Measurements from ENCODE around the gene AVPR1B.

AVPR1B gene

GRCh38 chr1:206105464-206105995, 11.7 kb downstream of the AVPR1B start:
- no peak for DNase-seq (ENCODE audit: low spot score)
- no peaks in the 10 kb centered on the region for H3K4me1 ChIP-seq (ENCODE audit: insufficient read depth, poor library complexity, severe bottlenecking)
- no peak overlapping the region for H3K27ac ChIP-seq (ENCODE audit: poor library complexity, severe bottlenecking)
- no peaks in the 10 kb centered on the region for H3K36me3 ChIP-seq (ENCODE audit: low read depth)
- H3K27me3 ChIP-seq (ENCODE audit: insufficient read depth, poor library complexity, severe bottlenecking) = no peaks in the 10 kb centered on the region
- no peak overlapping the region for H3K4me3 ChIP-seq (ENCODE audit: severe bottlenecking)
- H3K9me3 ChIP-seq (ENCODE audit: severe bottlenecking) = no peaks in the 10 kb centered on the region
- no peak for ATAC-seq (ENCODE audit: low read depth)
- no peak for TF ChIP-seq CTCF (IDR thresholded peaks at IDR 0.05; ENCODE audit: poor library complexity, severe bottlenecking)

- Histone ChIP-seq H3K4me3 (ENCODE audit: severe bottlenecking) (no peak overlapping the region), H3K4me1 (ENCODE audit: insufficient read depth, poor library complexity, severe bottlenecking) (no peaks in the 10 kb centered on the region), H3K27me3 (ENCODE audit: insufficient read depth, poor library complexity, severe bottlenecking) (no peaks in the 10 kb centered on the region), H3K27ac (ENCODE audit: poor library complexity, severe bottlenecking) (no peak overlapping the region), H3K9me3 (ENCODE audit: severe bottlenecking) (no peaks in the 10 kb centered on the region), H3K36me3 (ENCODE audit: low read depth) (no peaks in the 10 kb centered on the region)
- no peak for TF ChIP-seq CTCF (IDR thresholded peaks at IDR 0.05; ENCODE audit: poor library complexity, severe bottlenecking)
- DNase-seq (ENCODE audit: low spot score) (no peak), ATAC-seq (ENCODE audit: low read depth) (no peak)
Observed at GRCh38 chr1:206103979-206104378, 13.2 kb downstream of the AVPR1B start.

- no peak for TF ChIP-seq CTCF (IDR thresholded peaks at IDR 0.05; ENCODE audit: poor library complexity, severe bottlenecking)
Observed at GRCh38 chr1:206102292-206102936, 14.8 kb downstream of the AVPR1B start.

GRCh38 chr1:206101351-206102045, 15.7 kb downstream of the AVPR1B start:
- Histone ChIP-seq H3K27ac (ENCODE audit: poor library complexity, severe bottlenecking) (no peak overlapping the region), H3K4me3 (ENCODE audit: severe bottlenecking) (no peak overlapping the region), H3K4me1 (ENCODE audit: insufficient read depth, poor library complexity, severe bottlenecking) (no peaks in the 10 kb centered on the region), H3K27me3 (ENCODE audit: insufficient read depth, poor library complexity, severe bottlenecking) (no peaks in the 10 kb centered on the region), H3K36me3 (ENCODE audit: low read depth) (no peaks in the 10 kb centered on the region), H3K9me3 (ENCODE audit: severe bottlenecking) (no peaks in the 10 kb centered on the region)
- no peak for ATAC-seq (ENCODE audit: low read depth)
- no peak for TF ChIP-seq CTCF (IDR thresholded peaks at IDR 0.05; ENCODE audit: poor library complexity, severe bottlenecking)
- DNase-seq (ENCODE audit: low spot score) = no peak

More at GRCh38 chr1:206102292-206102936, 14.8 kb downstream of the AVPR1B start:
- no peaks in the 10 kb centered on the region for H3K36me3 ChIP-seq (ENCODE audit: low read depth)
- no peaks in the 10 kb centered on the region for H3K4me1 ChIP-seq (ENCODE audit: insufficient read depth, poor library complexity, severe bottlenecking)
- no peak for ATAC-seq (ENCODE audit: low read depth)
- no peak overlapping the region for H3K27ac ChIP-seq (ENCODE audit: poor library complexity, severe bottlenecking)
- no peaks in the 10 kb centered on the region for H3K9me3 ChIP-seq (ENCODE audit: severe bottlenecking)
- no peak for DNase-seq (ENCODE audit: low spot score)
- no peaks in the 10 kb centered on the region for H3K27me3 ChIP-seq (ENCODE audit: insufficient read depth, poor library complexity, severe bottlenecking)
- H3K4me3 ChIP-seq (ENCODE audit: severe bottlenecking) = no peak overlapping the region

All from RWPE2 (cell line).